ENCODE data around the gene TRAPPC3L.

Gene TRAPPC3L

DNA sequence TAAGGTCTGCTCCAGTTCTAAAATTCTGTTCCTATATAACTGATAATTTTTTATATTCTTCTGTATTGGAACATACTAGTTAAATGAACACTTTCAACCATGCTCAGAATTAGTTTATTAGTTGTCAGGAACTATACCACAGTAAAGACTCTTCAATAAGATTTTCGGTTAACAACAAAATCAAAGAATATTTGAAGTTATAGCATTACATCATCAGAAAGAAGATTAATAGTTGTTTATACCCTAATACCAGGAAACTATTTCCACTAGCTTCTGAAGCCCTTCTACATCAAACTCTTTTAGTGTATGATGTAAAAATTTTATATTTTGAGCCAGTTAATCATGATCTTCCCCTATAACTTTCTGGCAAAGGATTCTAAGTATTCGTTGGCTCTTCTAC is 14.6 kb upstream of the TRAPPC3L start:
- peaks cover 13% of the 10 kb centered on the region for H3K4me1 ChIP-seq (ENCODE audit: control insufficient read depth, insufficient read depth, low read depth, low read length)
- H2BK5ac ChIP-seq (ENCODE audit: low read depth, low read length, poor library complexity, severe bottlenecking): no peak overlapping the region
- H2AK5ac ChIP-seq (ENCODE audit: low read length, severe bottlenecking): no peak overlapping the region
- WGBS: no CpG with 5 or more reads among the region's 2 CpGs
- DNase-seq: no peak
- H3K23ac ChIP-seq (ENCODE audit: low read length in 2 of 2): no peak overlapping the region
- H3K18ac ChIP-seq (ENCODE audit: low read depth in 1 of 2, low read length in 2 of 2): no peak overlapping the region
- H3K4me3 ChIP-seq (ENCODE audit: insufficient read depth in 1 of 2, low read depth in 1 of 2, low read length in 2 of 2): no peak overlapping the region
- H2BK12ac ChIP-seq (ENCODE audit: low read length in 2 of 2): no peak overlapping the region
- H4K91ac ChIP-seq (ENCODE audit: low read length): no peak overlapping the region
- no peak overlapping the region for H4K8ac ChIP-seq (ENCODE audit: low read length)
- no peak overlapping the region for H3K4ac ChIP-seq (ENCODE audit: low read depth in 1 of 2, low read length in 2 of 2)
- H3K4me2 ChIP-seq (ENCODE audit: low read length, poor library complexity, severe bottlenecking): no peak overlapping the region
- no peak overlapping the region for H2AFZ ChIP-seq (ENCODE audit: low read depth, low read length)
- H3K14ac ChIP-seq (ENCODE audit: low read length in 2 of 2): no peak overlapping the region
- H3K79me1 ChIP-seq (replicated peaks; ENCODE audit: low read length, poor library complexity, severe bottlenecking): no peaks in the 10 kb centered on the region
- H2BK120ac ChIP-seq (ENCODE audit: low read depth, low read length): no peak overlapping the region
- H3K27ac ChIP-seq (ENCODE audit: low read length, poor library complexity, severe bottlenecking): no peak overlapping the region
- no peaks in the 10 kb centered on the region for H3K36me3 ChIP-seq (ENCODE audit: control insufficient read depth in 1 of 2, insufficient read depth in 2 of 2, low read depth in 1 of 2, low read length in 2 of 2)
- no peaks in the 10 kb centered on the region for H3K27me3 ChIP-seq (ENCODE audit: control insufficient read depth in 1 of 2, insufficient read depth in 1 of 2, low read length in 2 of 2)
- H2BK15ac ChIP-seq (ENCODE audit: low read depth, poor library complexity, severe bottlenecking): no peak overlapping the region
- no peak overlapping the region for H3K9ac ChIP-seq (ENCODE audit: low read length)
- H3K9me3 ChIP-seq (ENCODE audit: control insufficient read depth, low read length): no peaks in the 10 kb centered on the region

DNA sequence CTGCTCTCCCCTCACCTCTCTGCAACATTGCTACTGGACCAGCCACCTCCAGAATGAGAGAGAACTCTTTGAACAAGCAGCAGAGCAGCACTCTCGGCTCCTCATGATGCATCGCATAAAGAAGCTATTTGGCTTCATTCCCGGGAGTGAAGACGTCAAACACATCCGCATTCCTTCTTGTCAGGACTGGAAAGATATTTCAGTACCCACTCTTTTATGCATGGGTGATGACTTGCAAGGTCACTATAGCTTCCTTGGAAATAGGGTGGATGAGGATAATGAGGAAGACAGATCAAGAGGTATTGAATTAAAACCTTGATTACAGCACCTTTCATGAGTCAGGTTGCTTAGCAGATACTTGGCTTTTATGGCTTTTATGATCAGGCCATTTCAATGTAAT is 12.4 kb upstream of the TRAPPC3L start:
- H3K27ac ChIP-seq (ENCODE audit: low read length, poor library complexity, severe bottlenecking): peak overlapping the region; percentile 82
- H2AFZ ChIP-seq (ENCODE audit: low read depth, low read length): no peak overlapping the region
- no peak overlapping the region for H2BK120ac ChIP-seq (ENCODE audit: low read depth, low read length)
- H3K14ac ChIP-seq (ENCODE audit: low read length in 2 of 2): no peak overlapping the region
- peaks cover 7% of the 10 kb centered on the region for H3K4me1 ChIP-seq (ENCODE audit: control insufficient read depth, insufficient read depth, low read depth, low read length)
- H3K4ac ChIP-seq (ENCODE audit: low read depth in 1 of 2, low read length in 2 of 2): no peak overlapping the region
- no peak overlapping the region for H4K91ac ChIP-seq (ENCODE audit: low read length)
- H3K9me3 ChIP-seq (ENCODE audit: control insufficient read depth, low read length): no peaks in the 10 kb centered on the region
- H3K36me3 ChIP-seq (ENCODE audit: control insufficient read depth in 1 of 2, insufficient read depth in 2 of 2, low read depth in 1 of 2, low read length in 2 of 2): no peaks in the 10 kb centered on the region
- peak; percentile 82 for DNase-seq
- H4K8ac ChIP-seq (ENCODE audit: low read length): no peak overlapping the region
- H2AK5ac ChIP-seq (ENCODE audit: low read length, severe bottlenecking): no peak overlapping the region
- no peak overlapping the region for H3K4me2 ChIP-seq (ENCODE audit: low read length, poor library complexity, severe bottlenecking)
- H2BK5ac ChIP-seq (ENCODE audit: low read depth, low read length, poor library complexity, severe bottlenecking): no peak overlapping the region
- H3K18ac ChIP-seq (ENCODE audit: low read depth in 1 of 2, low read length in 2 of 2): no peak overlapping the region
- H3K27me3 ChIP-seq (ENCODE audit: control insufficient read depth in 1 of 2, insufficient read depth in 1 of 2, low read length in 2 of 2): no peaks in the 10 kb centered on the region
- no peak overlapping the region for H3K9ac ChIP-seq (ENCODE audit: low read length)
- no peak overlapping the region for H2BK15ac ChIP-seq (ENCODE audit: low read depth, poor library complexity, severe bottlenecking)
- 76% methylated on average over 5 of the region's 5 CpGs for WGBS
- no peak overlapping the region for H3K4me3 ChIP-seq (ENCODE audit: insufficient read depth in 1 of 2, low read depth in 1 of 2, low read length in 2 of 2)
- no peaks in the 10 kb centered on the region for H3K79me1 ChIP-seq (replicated peaks; ENCODE audit: low read length, poor library complexity, severe bottlenecking)
- H2BK12ac ChIP-seq (ENCODE audit: low read length in 2 of 2): no peak overlapping the region
- H3K23ac ChIP-seq (ENCODE audit: low read length in 2 of 2): no peak overlapping the region

DNA sequence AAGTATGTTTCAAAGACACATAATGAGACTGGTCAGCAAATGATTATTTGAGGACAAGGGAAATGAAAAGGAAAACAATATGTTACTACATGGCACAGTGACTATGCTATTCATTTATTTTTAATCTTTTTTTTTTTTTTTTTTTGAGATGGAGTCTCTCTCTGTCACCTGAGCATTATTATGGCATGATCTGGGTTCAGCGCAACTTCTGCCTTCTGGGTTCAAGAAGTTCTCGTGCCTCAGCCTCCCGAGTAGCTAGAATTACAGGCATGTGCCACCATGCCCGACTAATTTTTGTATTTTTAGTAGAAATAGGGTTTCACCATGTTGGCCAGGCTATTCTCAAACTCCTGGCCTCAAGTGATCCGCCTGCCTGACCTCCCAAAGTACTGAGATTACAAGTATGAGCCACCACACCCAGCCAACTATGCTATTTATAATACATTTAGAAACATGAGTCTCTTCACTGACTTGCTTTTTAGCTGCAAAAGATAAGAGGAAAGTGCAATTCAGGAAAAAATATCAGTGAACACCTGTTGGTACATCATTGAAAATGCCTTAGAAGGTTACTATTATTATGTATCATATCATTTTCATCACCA is 11.4 kb upstream of the TRAPPC3L start:
- Histone ChIP-seq H2AK5ac (ENCODE audit: low read length, severe bottlenecking) (no peak overlapping the region), H3K4me1 (ENCODE audit: control insufficient read depth, insufficient read depth, low read depth, low read length) (peaks cover 7% of the 10 kb centered on the region), H3K4me2 (ENCODE audit: low read length, poor library complexity, severe bottlenecking) (no peak overlapping the region), H3K18ac (ENCODE audit: low read depth in 1 of 2, low read length in 2 of 2) (no peak overlapping the region), H4K91ac (ENCODE audit: low read length) (no peak overlapping the region), H3K27me3 (ENCODE audit: control insufficient read depth in 1 of 2, insufficient read depth in 1 of 2, low read length in 2 of 2) (no peaks in the 10 kb centered on the region), H3K79me1 (replicated peaks; ENCODE audit: low read length, poor library complexity, severe bottlenecking) (no peaks in the 10 kb centered on the region), H2BK15ac (ENCODE audit: low read depth, poor library complexity, severe bottlenecking) (no peak overlapping the region), H2BK5ac (ENCODE audit: low read depth, low read length, poor library complexity, severe bottlenecking) (no peak overlapping the region), H2BK120ac (ENCODE audit: low read depth, low read length) (no peak overlapping the region), H3K4ac (ENCODE audit: low read depth in 1 of 2, low read length in 2 of 2) (no peak overlapping the region), H3K14ac (ENCODE audit: low read length in 2 of 2) (no peak overlapping the region), H3K27ac (ENCODE audit: low read length, poor library complexity, severe bottlenecking) (peak overlapping the region; percentile 95), H2AFZ (ENCODE audit: low read depth, low read length) (no peak overlapping the region), H3K36me3 (ENCODE audit: control insufficient read depth in 1 of 2, insufficient read depth in 2 of 2, low read depth in 1 of 2, low read length in 2 of 2) (no peaks in the 10 kb centered on the region), H3K9ac (ENCODE audit: low read length) (peak overlapping the region; percentile 49), H3K23ac (ENCODE audit: low read length in 2 of 2) (no peak overlapping the region), H3K4me3 (ENCODE audit: insufficient read depth in 1 of 2, low read depth in 1 of 2, low read length in 2 of 2) (no peak overlapping the region), H2BK12ac (ENCODE audit: low read length in 2 of 2) (no peak overlapping the region), H3K9me3 (ENCODE audit: control insufficient read depth, low read length) (no peaks in the 10 kb centered on the region), H4K8ac (ENCODE audit: low read length) (no peak overlapping the region)
- no peak for DNase-seq
- 94% methylated on average over 5 of the region's 5 CpGs for WGBS

DNA sequence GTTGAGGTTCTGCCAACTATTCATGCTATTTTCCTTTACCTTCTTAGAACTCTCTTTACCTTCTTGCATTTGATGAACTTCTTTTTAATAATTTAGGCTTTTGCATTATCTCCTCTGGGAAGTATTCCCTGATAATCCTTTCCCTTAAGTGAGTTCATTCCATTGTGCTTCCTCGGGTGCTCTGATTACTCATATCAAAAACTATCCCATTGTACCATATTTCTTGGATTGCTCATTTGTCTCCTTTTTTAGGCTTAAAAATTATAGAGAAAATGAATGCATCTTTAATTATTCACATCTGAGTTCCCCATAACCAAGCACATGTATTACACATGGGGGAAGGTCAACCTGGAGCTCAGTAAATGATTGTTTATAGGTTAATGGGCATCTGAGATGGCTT is 10.6 kb upstream of the TRAPPC3L start:
- Histone ChIP-seq H3K9me3 (ENCODE audit: control insufficient read depth, low read length) (no peaks in the 10 kb centered on the region), H3K9ac (ENCODE audit: low read length) (peak overlapping the region; percentile 49), H2BK12ac (ENCODE audit: low read length in 2 of 2) (no peak overlapping the region), H2AK5ac (ENCODE audit: low read length, severe bottlenecking) (no peak overlapping the region), H3K18ac (ENCODE audit: low read depth in 1 of 2, low read length in 2 of 2) (no peak overlapping the region), H2BK5ac (ENCODE audit: low read depth, low read length, poor library complexity, severe bottlenecking) (no peak overlapping the region), H3K79me1 (replicated peaks; ENCODE audit: low read length, poor library complexity, severe bottlenecking) (no peaks in the 10 kb centered on the region), H4K8ac (ENCODE audit: low read length) (no peak overlapping the region), H3K4me3 (ENCODE audit: insufficient read depth in 1 of 2, low read depth in 1 of 2, low read length in 2 of 2) (no peak overlapping the region), H3K27ac (ENCODE audit: low read length, poor library complexity, severe bottlenecking) (peak overlapping the region; percentile 95), H3K27me3 (ENCODE audit: control insufficient read depth in 1 of 2, insufficient read depth in 1 of 2, low read length in 2 of 2) (no peaks in the 10 kb centered on the region), H3K36me3 (ENCODE audit: control insufficient read depth in 1 of 2, insufficient read depth in 2 of 2, low read depth in 1 of 2, low read length in 2 of 2) (no peaks in the 10 kb centered on the region), H3K4me1 (ENCODE audit: control insufficient read depth, insufficient read depth, low read depth, low read length) (peaks cover 6% of the 10 kb centered on the region), H3K4me2 (ENCODE audit: low read length, poor library complexity, severe bottlenecking) (no peak overlapping the region), H3K4ac (ENCODE audit: low read depth in 1 of 2, low read length in 2 of 2) (no peak overlapping the region), H3K14ac (ENCODE audit: low read length in 2 of 2) (no peak overlapping the region), H3K23ac (ENCODE audit: low read length in 2 of 2) (no peak overlapping the region), H2BK15ac (ENCODE audit: low read depth, poor library complexity, severe bottlenecking) (no peak overlapping the region), H2AFZ (ENCODE audit: low read depth, low read length) (no peak overlapping the region), H2BK120ac (ENCODE audit: low read depth, low read length) (no peak overlapping the region), H4K91ac (ENCODE audit: low read length) (no peak overlapping the region)
- DNase-seq: no peak
- WGBS: 0% methylated on average over 1 of the region's 1 CpG
